HEK293 (cell line): ENCODE data around the gene MAML3.

ENCODE experiments used
- CTCF ChIA-PET: fragments of 350-600 bp; formaldehyde crosslinking; extraction: SDS; loops from one replicate; lab custom pipeline; 2021; ENCODE audit warnings: antibody characterized with exemption; lab: Yijun Ruan, JAX
- POLR2A ChIA-PET: fragments of 300-600 bp; formaldehyde crosslinking; extraction: SDS; loops from one replicate; lab custom pipeline; 2020; ENCODE audit warnings: antibody characterized with exemption, inconsistent platforms; lab: Yijun Ruan, JAX
- H3K27ac ChIP-seq: fragments of 200-500 bp; sonication (Bioruptor generic); 2 replicates; pipeline ENCODE4 v1.5.1; 2014; ENCODE audit warnings: low read depth, low read length, control low read depth, inconsistent platforms; ENCODE audit errors: extremely low read depth
- H3K36me3 ChIP-seq, 2 experiments: fragments of 200-500 bp in 1 of 2; sonication (Bioruptor generic) in 1 of 2; 1 replicate in 1 of 2; 2 replicates in 1 of 2; pipeline ENCODE4 v1.5.1; 2014 to 2017; ENCODE audit warnings: inconsistent platforms in 2 of 2, low read length in 2 of 2; ENCODE audit not compliant: control insufficient read depth in 2 of 2, insufficient read depth in 1 of 2
- H3K4me1 ChIP-seq: fragments of 200-500 bp; sonication (Bioruptor generic); 2 replicates; pipeline ENCODE4 v1.5.1; 2014; ENCODE audit warnings: mild to moderate bottlenecking, low read length, inconsistent platforms; ENCODE audit not compliant: control insufficient read depth, insufficient read depth
- H3K4me3 ChIP-seq: 2 replicates; pipeline ENCODE4 v1.5.1; 2011; ENCODE audit warnings: low read depth, mild to moderate bottlenecking, control low read depth, low read length, moderate library complexity
- H3K9me3 ChIP-seq: fragments of 200-500 bp; sonication (Bioruptor generic); 2 replicates; pipeline ENCODE4 v1.5.1; 2014; ENCODE audit warnings: low read depth, low read length, inconsistent platforms; ENCODE audit not compliant: control insufficient read depth, insufficient read depth
- GLI4 ChIP-seq: fragments of 450-650 bp; formaldehyde crosslinking; IDR thresholded peaks from 2 replicates; pipeline ENCODE4 v1.5.1; 2016; ENCODE audit warnings: missing biosample characterization, missing genetic modification characterization
- PRDM4 ChIP-seq: fragments of 450-650 bp; formaldehyde crosslinking; IDR thresholded peaks from 2 replicates; pipeline ENCODE4 v1.5.1; 2017; ENCODE audit warnings: missing biosample characterization, missing genetic modification characterization
- TCF7L2 ChIP-seq: IDR thresholded peaks from 2 replicates; pipeline ENCODE4 v1.6.1; 2011; ENCODE audit warnings: low read depth, mild to moderate bottlenecking, inconsistent platforms, low read length, moderate library complexity, borderline replicate concordance
- ZBTB1 ChIP-seq: fragments of 450-650 bp; formaldehyde crosslinking; IDR thresholded peaks from 2 replicates; pipeline ENCODE4 v1.5.1; 2016; ENCODE audit warnings: missing biosample characterization, missing genetic modification characterization
- ZBTB21 ChIP-seq: fragments of 450-650 bp; formaldehyde crosslinking; IDR thresholded peaks from 2 replicates; pipeline ENCODE4 v1.5.1; 2017; ENCODE audit warnings: missing biosample characterization, missing genetic modification characterization
- ZNF155 ChIP-seq: fragments of 450-650 bp; formaldehyde crosslinking; IDR thresholded peaks from 2 replicates; pipeline ENCODE4 v1.5.1; 2016; ENCODE audit warnings: missing biosample characterization, missing genetic modification characterization
- ZNF157 ChIP-seq: fragments of 450-650 bp; formaldehyde crosslinking; IDR thresholded peaks from 2 replicates; pipeline ENCODE4 v1.5.1; 2016; ENCODE audit warnings: missing biosample characterization, missing genetic modification characterization
- ZNF184 ChIP-seq: fragments of 450-650 bp; IDR thresholded peaks from 2 replicates; pipeline ENCODE4 v1.5.1; 2018; ENCODE audit warnings: missing biosample characterization, mild to moderate bottlenecking, missing genetic modification characterization
- ZNF239 ChIP-seq: fragments of 450-650 bp; formaldehyde crosslinking; IDR thresholded peaks from 2 replicates; pipeline ENCODE4 v1.5.1; 2016; ENCODE audit warnings: missing biosample characterization, missing genetic modification characterization
- ZNF311 ChIP-seq: fragments of 450-650 bp; formaldehyde crosslinking; IDR thresholded peaks from 2 replicates; pipeline ENCODE4 v1.5.1; 2017; ENCODE audit warnings: missing biosample characterization, missing genetic modification characterization, borderline replicate concordance
- ZNF335 ChIP-seq: fragments of 450-650 bp; formaldehyde crosslinking; conservative IDR thresholded peaks from 2 replicates; pipeline ENCODE4 v1.5.1; 2016; ENCODE audit warnings: missing biosample characterization, missing genetic modification characterization
- ZNF423 ChIP-seq: fragments of 450-650 bp; formaldehyde crosslinking; IDR thresholded peaks from 2 replicates; pipeline ENCODE4 v1.5.1; 2016; ENCODE audit warnings: missing biosample characterization, missing genetic modification characterization
- ZNF48 ChIP-seq: fragments of 450-650 bp; formaldehyde crosslinking; IDR thresholded peaks from 2 replicates; pipeline ENCODE4 v1.5.1; 2016; ENCODE audit warnings: missing biosample characterization, missing genetic modification characterization
- ZNF626 ChIP-seq: fragments of 450-650 bp; sonication (Bioruptor Pico); formaldehyde crosslinking; IDR thresholded peaks from 2 replicates; pipeline ENCODE4 v1.5.1; 2018; ENCODE audit warnings: missing biosample characterization, missing genetic modification characterization, inconsistent platforms
- ZNF677 ChIP-seq: fragments of 450-650 bp; IDR thresholded peaks from 2 replicates; pipeline ENCODE4 v1.5.0; 2018; ENCODE audit warnings: missing biosample characterization, mild to moderate bottlenecking, missing genetic modification characterization, moderate library complexity
- ZSCAN16 ChIP-seq: fragments of 450-650 bp; formaldehyde crosslinking; IDR thresholded peaks from 2 replicates; pipeline ENCODE4 v1.5.1; 2016; ENCODE audit warnings: missing biosample characterization, missing genetic modification characterization
- TF ChIP-seq, protein P1 (sequence below): fragments of 450-650 bp; formaldehyde crosslinking; IDR thresholded peaks from 2 replicates; pipeline ENCODE4 v1.5.1; 2016; ENCODE audit warnings: missing biosample characterization, missing genetic modification characterization
- TF ChIP-seq, protein P2 (sequence below): fragments of 450-650 bp; formaldehyde crosslinking; IDR thresholded peaks from 2 replicates; pipeline ENCODE4 v1.5.1; 2016; ENCODE audit warnings: missing biosample characterization, missing genetic modification characterization
- TF ChIP-seq, protein P3 (sequence below): fragments of 450-650 bp; formaldehyde crosslinking; IDR thresholded peaks from 2 replicates; pipeline ENCODE4 v1.5.1; 2016; ENCODE audit warnings: missing biosample characterization, missing genetic modification characterization, low read depth
- TF ChIP-seq, protein P4 (sequence below): fragments of 450-650 bp; IDR thresholded peaks from 2 replicates; pipeline ENCODE4 v1.5.1; 2018; ENCODE audit warnings: missing biosample characterization, mild to moderate bottlenecking, missing genetic modification characterization

The MAML3 gene

GRCh38 chr4:139725236-139725635 lies 428.7 kb downstream of the MAML3 start:
- CTCF ChIA-PET = no interaction called here
- H3K27ac ChIP-seq = no peak overlapping the region
- H3K9me3 ChIP-seq = no peaks in the 10 kb centered on the region
- no peak overlapping the region for H3K4me3 ChIP-seq
- H3K4me1 ChIP-seq = no peaks in the 10 kb centered on the region
- TF ChIP-seq ZNF239 (no peak), ZNF311 (tag by site-specific recombination) (no peak), ZNF155 (tag by site-specific recombination) (no peak), ZNF48 (tag by site-specific recombination) (no peak), GLI4 (tag by site-specific recombination) (no peak), ZNF184 (tag by site-specific recombination) (no peak), ZBTB1 (tag by site-specific recombination) (no peak), ZNF677 (no peak), ZNF157 (tag by site-specific recombination) (no peak), ZSCAN16 (tag by site-specific recombination) (no peak), PRDM4 (tag by site-specific recombination) (no peak), ZBTB21 (tag by site-specific recombination) (no peak), ZNF626 (tag by site-specific recombination) (no peak), ZNF335 (tag by site-specific recombination) (no peak), ZNF423 (no peak), TCF7L2 (no peak)
- TF ChIP-seq, protein P1, sequence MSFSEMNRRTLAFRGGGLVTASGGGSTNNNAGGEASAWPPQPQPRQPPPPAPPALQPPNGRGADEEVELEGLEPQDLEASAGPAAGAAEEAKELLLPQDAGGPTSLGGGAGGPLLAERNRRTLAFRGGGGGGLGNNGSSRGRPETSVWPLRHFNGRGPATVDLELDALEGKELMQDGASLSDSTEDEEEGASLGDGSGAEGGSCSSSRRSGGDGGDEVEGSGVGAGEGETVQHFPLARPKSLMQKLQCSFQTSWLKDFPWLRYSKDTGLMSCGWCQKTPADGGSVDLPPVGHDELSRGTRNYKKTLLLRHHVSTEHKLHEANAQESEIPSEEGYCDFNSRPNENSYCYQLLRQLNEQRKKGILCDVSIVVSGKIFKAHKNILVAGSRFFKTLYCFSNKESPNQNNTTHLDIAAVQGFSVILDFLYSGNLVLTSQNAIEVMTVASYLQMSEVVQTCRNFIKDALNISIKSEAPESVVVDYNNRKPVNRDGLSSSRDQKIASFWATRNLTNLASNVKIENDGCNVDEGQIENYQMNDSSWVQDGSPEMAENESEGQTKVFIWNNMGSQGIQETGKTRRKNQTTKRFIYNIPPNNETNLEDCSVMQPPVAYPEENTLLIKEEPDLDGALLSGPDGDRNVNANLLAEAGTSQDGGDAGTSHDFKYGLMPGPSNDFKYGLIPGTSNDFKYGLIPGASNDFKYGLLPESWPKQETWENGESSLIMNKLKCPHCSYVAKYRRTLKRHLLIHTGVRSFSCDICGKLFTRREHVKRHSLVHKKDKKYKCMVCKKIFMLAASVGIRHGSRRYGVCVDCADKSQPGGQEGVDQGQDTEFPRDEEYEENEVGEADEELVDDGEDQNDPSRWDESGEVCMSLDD = no peak
- TF ChIP-seq, protein P2, sequence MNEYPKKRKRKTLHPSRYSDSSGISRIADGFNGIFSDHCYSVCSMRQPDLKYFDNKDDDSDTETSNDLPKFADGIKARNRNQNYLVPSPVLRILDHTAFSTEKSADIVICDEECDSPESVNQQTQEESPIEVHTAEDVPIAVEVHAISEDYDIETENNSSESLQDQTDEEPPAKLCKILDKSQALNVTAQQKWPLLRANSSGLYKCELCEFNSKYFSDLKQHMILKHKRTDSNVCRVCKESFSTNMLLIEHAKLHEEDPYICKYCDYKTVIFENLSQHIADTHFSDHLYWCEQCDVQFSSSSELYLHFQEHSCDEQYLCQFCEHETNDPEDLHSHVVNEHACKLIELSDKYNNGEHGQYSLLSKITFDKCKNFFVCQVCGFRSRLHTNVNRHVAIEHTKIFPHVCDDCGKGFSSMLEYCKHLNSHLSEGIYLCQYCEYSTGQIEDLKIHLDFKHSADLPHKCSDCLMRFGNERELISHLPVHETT = no peak
- TF ChIP-seq, protein P3, sequence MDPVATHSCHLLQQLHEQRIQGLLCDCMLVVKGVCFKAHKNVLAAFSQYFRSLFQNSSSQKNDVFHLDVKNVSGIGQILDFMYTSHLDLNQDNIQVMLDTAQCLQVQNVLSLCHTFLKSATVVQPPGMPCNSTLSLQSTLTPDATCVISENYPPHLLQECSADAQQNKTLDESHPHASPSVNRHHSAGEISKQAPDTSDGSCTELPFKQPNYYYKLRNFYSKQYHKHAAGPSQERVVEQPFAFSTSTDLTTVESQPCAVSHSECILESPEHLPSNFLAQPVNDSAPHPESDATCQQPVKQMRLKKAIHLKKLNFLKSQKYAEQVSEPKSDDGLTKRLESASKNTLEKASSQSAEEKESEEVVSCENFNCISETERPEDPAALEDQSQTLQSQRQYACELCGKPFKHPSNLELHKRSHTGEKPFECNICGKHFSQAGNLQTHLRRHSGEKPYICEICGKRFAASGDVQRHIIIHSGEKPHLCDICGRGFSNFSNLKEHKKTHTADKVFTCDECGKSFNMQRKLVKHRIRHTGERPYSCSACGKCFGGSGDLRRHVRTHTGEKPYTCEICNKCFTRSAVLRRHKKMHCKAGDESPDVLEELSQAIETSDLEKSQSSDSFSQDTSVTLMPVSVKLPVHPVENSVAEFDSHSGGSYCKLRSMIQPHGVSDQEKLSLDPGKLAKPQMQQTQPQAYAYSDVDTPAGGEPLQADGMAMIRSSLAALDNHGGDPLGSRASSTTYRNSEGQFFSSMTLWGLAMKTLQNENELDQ = no peak
- TF ChIP-seq, protein P4, sequence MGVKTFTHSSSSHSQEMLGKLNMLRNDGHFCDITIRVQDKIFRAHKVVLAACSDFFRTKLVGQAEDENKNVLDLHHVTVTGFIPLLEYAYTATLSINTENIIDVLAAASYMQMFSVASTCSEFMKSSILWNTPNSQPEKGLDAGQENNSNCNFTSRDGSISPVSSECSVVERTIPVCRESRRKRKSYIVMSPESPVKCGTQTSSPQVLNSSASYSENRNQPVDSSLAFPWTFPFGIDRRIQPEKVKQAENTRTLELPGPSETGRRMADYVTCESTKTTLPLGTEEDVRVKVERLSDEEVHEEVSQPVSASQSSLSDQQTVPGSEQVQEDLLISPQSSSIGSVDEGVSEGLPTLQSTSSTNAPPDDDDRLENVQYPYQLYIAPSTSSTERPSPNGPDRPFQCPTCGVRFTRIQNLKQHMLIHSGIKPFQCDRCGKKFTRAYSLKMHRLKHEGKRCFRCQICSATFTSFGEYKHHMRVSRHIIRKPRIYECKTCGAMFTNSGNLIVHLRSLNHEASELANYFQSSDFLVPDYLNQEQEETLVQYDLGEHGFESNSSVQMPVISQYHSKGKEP (tag by site-specific recombination) = no peak
- TF ChIP-seq, all 188 proteins: peak for 0
- POLR2A ChIA-PET = interaction anchor here (0.6 kb wide), 2 partner anchors 32 to 275 kb away, joined by 4 to 7 read pairs; no protein-coding TSS in a partner anchor
- no peaks in the 10 kb centered on the region for H3K36me3 ChIP-seq
